Renal cortex interstitium (tissue), 11 donors: ENCODE measurements around the gene RNU1-4. TPM values are rescaled to one million over a fixed set of nuclear protein-coding genes. Genes with fewer than 3 reads are reported as not detected.
"Not testable (repeated sequence)": the region's sequence is repeated elsewhere in the genome, so short reads cannot be mapped to it uniquely, and the experiment has no call there.

ENCODE experiments used
- DNase-seq, 11 donors: peaks; one replicate each; pipeline ENCODE4 v3.0.0-alpha.2; 2013; ENCODE audit warnings: low read depth in 9 of 11, low spot score in 4 of 11; ENCODE audit errors: extremely low read depth in 1 of 11
- polyA plus RNA-seq, 3 donors: library from polyadenylated mRNA; unstranded; fragments of 120-200 nt; gene quantifications; one replicate each; pipeline ENCODE4 v1.2.1, GENCODE V29; 2013; ENCODE audit not compliant: insufficient read length in 3 of 3

The RNU1-4 gene
- polyA plus RNA-seq, 3 donors, result 1.5 TPM; not detected in 2

- DNase-seq, result not testable (repeated sequence)
Measured at GRCh38 chr1:16779525-16779924, 39.2 kb downstream of the RNU1-4 start.

GRCh38 chr1:16781033-16781432 lies 40.7 kb downstream of the RNU1-4 start:
- not testable (repeated sequence) for DNase-seq

- DNase-seq, result not testable (repeated sequence)
Measured at GRCh38 chr1:16781625-16782024, 41.3 kb downstream of the RNU1-4 start.

GRCh38 chr1:16784955-16785354 lies 44.6 kb downstream of the RNU1-4 start:
- not testable (repeated sequence) for DNase-seq

- DNase-seq, result peak in 1 of 11 donors; percentile 21
Measured at GRCh38 chr1:16786362-16786761, 46.0 kb downstream of the RNU1-4 start.

- not testable (repeated sequence) for DNase-seq
Measured at GRCh38 chr1:16787175-16787574, 46.9 kb downstream of the RNU1-4 start.

GRCh38 chr1:16787711-16788110 lies 47.4 kb downstream of the RNU1-4 start:
- DNase-seq, result not testable (repeated sequence)

Other genes with a start within 250 kb of the RNU1-4 start
- gene RNU1-1, start 226.2 kb upstream of the RNU1-4 start, polyA plus RNA-seq, result 1 to 10 TPM in 1 of 3 donors, not detected in 2; 1.5 TPM
- gene NBPF1, start 127.0 kb upstream of the RNU1-4 start, polyA plus RNA-seq, result 10 to 100 TPM; 72.3 to 74.5 (median 72.4) TPM
- 1 to 10 TPM in 1 of 3 donors, not detected in 2; 1.5 TPM for gene RNU1-3, start 73.6 kb upstream of the RNU1-4 start, polyA plus RNA-seq
- gene RNU1-2, start 155.5 kb downstream of the RNU1-4 start, polyA plus RNA-seq, result 1 to 10 TPM in 1 of 3 donors, not detected in 2; 1.5 TPM
- gene CROCC, start 181.4 kb downstream of the RNU1-4 start, polyA plus RNA-seq, result 10 to 100 TPM; 25.1 to 56.4 (median 45.8) TPM
- 100 to 1,000 TPM; 195 to 226 (median 205) TPM for gene MFAP2, start 240.1 kb downstream of the RNU1-4 start, polyA plus RNA-seq